Measurements from ENCODE around the gene CNGA1.
"Not testable (repeated sequence)": the region's sequence is repeated elsewhere in the genome, so short reads cannot be mapped to it uniquely, and the experiment has no call there.

The CNGA1 gene

DNA sequence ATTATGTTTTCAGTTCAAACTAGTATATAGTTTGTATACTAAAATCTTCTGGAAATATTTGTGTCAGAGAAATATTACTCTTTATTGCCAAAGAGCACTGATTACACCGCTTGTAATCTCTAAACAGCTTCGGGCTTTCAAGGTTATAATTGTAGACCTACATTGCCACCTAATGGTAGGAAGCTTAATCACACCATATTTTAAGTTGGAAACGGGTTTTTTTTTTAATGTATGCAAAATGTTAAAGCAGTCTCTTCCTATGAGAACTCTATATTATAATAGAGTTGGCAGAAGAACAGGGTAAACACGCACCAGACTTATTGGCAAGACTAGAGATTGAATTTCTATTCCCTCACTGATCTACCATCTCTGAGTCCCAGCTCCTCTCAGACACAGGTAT lies 82.6 kb downstream of the CNGA1 start:
- no peak overlapping the region for H3K4me3 ChIP-seq (ENCODE audit: control insufficient read depth, low read depth, low read length)
- peak; percentile 59 for DNase-seq (ENCODE audit: low read depth)
- TF ChIP-seq, protein P1, sequence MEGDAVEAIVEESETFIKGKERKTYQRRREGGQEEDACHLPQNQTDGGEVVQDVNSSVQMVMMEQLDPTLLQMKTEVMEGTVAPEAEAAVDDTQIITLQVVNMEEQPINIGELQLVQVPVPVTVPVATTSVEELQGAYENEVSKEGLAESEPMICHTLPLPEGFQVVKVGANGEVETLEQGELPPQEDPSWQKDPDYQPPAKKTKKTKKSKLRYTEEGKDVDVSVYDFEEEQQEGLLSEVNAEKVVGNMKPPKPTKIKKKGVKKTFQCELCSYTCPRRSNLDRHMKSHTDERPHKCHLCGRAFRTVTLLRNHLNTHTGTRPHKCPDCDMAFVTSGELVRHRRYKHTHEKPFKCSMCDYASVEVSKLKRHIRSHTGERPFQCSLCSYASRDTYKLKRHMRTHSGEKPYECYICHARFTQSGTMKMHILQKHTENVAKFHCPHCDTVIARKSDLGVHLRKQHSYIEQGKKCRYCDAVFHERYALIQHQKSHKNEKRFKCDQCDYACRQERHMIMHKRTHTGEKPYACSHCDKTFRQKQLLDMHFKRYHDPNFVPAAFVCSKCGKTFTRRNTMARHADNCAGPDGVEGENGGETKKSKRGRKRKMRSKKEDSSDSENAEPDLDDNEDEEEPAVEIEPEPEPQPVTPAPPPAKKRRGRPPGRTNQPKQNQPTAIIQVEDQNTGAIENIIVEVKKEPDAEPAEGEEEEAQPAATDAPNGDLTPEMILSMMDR (conservative IDR thresholded peaks at IDR 0.05; ENCODE audit: control insufficient read depth, insufficient read depth, low read depth, low read length): peak; percentile 61

DNA sequence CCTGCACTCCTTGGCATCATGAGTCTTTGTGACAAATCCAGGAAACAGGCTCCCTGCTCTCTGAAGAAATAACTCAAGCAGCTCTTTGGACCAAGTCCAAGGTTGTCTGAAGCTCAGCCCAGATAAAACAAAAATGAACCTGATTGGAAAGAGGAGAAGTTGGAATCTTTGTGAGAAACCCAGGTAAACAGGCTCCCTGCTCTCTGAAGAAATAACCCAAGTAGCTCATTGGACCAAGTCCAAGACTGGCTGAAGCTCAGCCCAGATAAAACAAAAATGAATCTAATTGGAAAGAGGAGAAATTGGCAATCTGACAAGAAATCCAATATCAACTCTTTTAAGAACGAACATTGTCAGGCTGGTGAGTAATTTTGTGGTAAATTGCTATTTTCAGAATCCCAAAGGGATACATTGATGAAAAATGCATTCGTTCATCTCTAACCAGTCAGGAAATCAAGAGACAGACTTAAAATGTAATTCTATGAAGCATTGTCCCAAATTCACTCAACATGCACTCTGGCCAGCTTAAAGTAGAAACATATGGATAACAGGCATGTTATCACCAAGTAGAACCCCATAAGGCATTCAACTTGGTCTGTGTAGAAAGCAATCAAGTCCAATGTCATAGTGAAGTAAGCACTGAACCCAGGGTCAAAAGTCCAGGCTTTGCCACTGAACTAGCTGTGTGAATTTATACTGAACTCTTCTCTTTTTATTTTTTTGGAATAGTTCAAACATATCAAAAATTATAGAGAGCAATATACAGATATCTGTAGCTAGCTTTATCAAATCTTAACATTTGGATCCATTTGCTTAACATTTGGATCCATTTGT lies 85.3 kb downstream of the CNGA1 start:
- DNase-seq (ENCODE audit: low read depth): peak; percentile 93
- TF ChIP-seq, protein P1 (conservative IDR thresholded peaks at IDR 0.05; ENCODE audit: control insufficient read depth, insufficient read depth, low read depth, low read length): no peak
- no peak overlapping the region for H3K4me3 ChIP-seq (ENCODE audit: control insufficient read depth, low read depth, low read length)

DNA sequence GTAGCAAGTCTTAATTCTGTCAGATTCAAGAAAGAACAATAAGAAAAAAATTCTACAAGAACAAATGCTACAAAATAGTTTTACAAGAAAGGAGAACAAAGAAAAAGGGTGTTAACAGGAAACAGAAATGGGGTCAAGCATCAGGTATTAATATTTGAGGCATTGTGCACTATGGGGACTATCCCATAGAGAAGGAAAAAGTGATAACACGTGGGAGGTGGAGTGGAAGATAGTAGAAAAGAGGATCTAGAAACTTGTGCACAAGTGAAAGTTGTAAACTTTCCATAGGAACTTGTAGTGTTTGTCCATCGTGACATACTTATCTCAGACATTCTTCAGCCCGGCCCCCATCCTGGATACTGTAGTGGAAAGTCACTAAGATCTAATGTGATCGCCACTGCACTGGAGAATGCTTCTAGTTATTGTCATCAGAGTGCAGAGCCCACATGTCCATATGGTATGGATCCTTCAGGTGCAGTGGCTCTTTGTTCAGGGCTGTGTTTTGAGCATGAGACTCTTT lies 86.7 kb downstream of the CNGA1 start:
- H3K4me3 ChIP-seq (ENCODE audit: control insufficient read depth, low read depth, low read length): no peak overlapping the region
- no peak for DNase-seq (ENCODE audit: low read depth)
- TF ChIP-seq, protein P1 (conservative IDR thresholded peaks at IDR 0.05; ENCODE audit: control insufficient read depth, insufficient read depth, low read depth, low read length): no peak

DNA sequence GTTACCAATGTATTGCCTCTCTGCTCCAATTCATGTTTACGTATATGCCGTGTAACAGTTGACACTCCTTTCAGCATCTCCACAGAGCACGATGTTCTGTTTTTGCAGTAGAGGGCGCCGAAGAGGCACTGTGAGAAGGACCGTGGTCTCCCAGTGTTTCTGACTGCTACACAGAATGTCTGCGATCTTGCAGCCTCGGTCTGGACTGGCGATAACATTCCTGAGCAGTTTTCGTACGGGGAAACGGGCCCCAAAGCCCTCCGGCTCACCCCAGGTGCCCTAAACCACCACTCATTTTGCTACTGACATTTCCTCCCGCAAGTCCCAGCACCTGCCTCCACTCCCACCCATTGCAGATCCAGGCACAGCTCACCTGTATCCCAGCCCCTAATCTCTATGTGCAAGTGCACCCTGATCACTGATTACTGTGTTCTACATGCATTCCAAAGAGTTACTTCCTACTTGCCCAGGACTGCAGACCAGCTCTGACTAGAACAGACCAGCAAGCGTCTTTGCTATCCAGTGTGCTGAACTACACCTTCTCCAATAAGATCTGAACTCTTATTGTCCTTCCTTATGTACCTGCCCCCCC lies 89.7 kb downstream of the CNGA1 start:
- DNase-seq (ENCODE audit: low read depth): peak; percentile 57
- TF ChIP-seq, protein P1 (conservative IDR thresholded peaks at IDR 0.05; ENCODE audit: control insufficient read depth, insufficient read depth, low read depth, low read length): peak; percentile 86
- H3K4me3 ChIP-seq (ENCODE audit: control insufficient read depth, low read depth, low read length): no peak overlapping the region

DNA sequence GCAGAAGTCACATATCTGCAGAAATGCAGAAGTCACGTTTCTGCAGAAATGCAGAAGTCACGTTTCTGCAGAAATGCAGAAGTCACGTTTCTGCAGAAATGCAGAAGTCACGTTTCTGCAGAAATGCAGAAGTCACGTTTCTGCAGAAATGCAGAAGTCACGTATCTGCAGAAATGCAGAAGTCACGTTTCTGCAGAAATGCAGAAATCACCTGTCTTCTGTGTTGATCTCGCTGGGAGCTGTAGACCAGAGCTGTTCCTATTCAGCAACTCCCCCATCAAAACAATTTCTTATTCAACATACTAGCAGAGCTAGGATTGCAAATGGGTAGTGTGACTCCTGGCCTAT lies 93.2 kb downstream of the CNGA1 start:
- DNase-seq (ENCODE audit: low read depth); H3K4me3 ChIP-seq (ENCODE audit: control insufficient read depth, low read depth, low read length): not testable (repeated sequence)

DNA sequence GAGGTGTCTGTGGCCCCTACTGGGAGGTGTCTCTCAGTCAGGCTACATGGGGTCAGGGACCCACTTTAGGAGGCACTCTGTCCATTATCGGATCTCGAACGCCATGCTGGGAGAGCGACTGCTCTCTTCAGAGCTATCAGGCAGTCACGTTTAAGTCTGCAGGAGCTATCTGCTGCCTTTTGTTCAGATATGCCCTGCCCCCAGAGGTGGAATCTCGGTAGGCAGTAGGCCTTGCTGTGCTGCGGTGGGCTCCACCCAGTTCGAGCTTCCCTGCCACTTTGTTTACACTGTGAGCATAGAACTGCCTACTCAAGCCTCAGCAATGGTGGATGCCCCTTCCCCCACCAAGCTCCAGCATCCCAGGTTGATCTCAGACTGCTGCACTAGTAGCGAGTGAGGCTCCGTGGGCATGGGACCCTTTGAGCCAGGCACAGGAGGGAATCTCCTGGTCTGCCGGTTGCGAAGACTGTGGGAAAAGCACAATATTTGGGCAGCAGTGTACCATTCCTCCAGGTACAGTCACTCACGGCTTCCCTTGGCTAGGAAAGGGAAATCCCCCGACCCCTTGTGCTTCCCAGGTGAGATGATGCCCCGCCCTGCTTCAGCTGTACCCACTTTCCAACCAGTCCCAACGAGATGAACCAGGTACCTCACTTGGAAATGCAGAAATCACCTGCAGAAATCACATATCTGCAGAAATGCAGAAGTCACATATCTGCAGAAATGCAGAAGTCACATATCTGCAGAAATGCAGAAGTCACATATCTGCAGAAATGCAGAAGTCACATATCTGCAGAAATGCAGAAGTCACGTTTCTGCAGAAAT lies 93.8 kb downstream of the CNGA1 start:
- DNase-seq (ENCODE audit: low read depth); H3K4me3 ChIP-seq (ENCODE audit: control insufficient read depth, low read depth, low read length): not testable (repeated sequence)

DNA sequence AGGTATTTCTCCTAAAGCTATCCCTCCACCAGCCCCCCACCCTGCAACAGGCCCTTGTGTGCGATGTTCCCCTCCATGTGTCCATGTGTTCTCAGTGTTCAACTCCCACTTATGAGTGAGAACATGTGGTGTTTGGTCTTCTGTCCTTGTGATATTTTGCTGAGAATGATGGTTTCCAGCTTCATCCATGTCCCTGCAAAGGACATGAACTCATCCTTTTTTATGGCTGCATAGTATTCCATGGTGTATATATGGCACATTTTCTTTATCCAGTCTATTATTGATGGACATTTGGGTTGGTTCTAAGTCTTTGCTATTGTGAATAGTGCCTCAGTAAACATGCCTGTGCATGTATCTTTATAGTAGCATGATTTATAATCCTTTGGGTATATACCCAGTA lies 99.3 kb downstream of the CNGA1 start:
- H3K4me3 ChIP-seq (ENCODE audit: control insufficient read depth, low read depth, low read length); DNase-seq (ENCODE audit: low read depth): not testable (repeated sequence)

DNA sequence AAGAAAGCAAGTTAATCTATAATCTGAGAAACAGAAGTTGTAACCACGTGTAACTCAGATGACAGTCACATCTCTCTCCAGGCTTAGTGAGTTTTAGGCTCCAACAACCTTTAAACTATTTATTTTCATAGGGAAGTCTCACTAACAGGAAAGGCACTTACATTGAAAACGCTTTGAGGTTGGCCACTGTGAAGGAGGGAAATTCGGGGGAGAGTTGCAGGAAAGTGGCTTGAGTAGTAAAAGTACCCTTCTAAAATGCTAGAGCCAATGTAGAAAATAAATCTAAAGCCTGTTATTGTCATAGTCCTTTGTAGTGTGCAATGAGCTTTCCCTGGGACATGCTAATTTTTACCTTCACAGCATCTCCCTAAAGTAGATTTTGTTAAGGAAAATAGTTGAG lies 101.1 kb downstream of the CNGA1 start:
- TF ChIP-seq, protein P1 (conservative IDR thresholded peaks at IDR 0.05; ENCODE audit: control insufficient read depth, insufficient read depth, low read depth, low read length): no peak
- no peak for DNase-seq (ENCODE audit: low read depth)
- H3K4me3 ChIP-seq (ENCODE audit: control insufficient read depth, low read depth, low read length): no peak overlapping the region

All from fibroblast of mammary gland (primary cell).